CD14-positive monocyte (primary cell): ENCODE results near the gene ANKRD23. TPM values are rescaled to one million over a fixed set of nuclear protein-coding genes. Genes with fewer than 3 reads are reported as not detected.
A peak's percentile ranks its signal among the peaks of the same experiment; 100 is the strongest.

ENCODE experiments used
- DNase-seq, 3 donors: peaks; one replicate each; pipeline ENCODE4 v3.0.0-alpha.2; 2011 to 2022
- H2AFZ ChIP-seq: 2 replicates; pipeline ENCODE4 v1.6.0; 2012; ENCODE audit warnings: mild to moderate bottlenecking, low read depth, low read length, inconsistent platforms; ENCODE audit not compliant: insufficient read depth, poor library complexity, severe bottlenecking
- H3K27ac ChIP-seq, 2 donors: 1 replicate in 1 of 2; 2 replicates in 1 of 2; pipeline ENCODE4 v1.5.1; 2012 to 2013; ENCODE audit warnings: low read length in 2 of 2, control low read depth in 1 of 2, inconsistent platforms in 1 of 2, low read depth in 1 of 2, mild to moderate bottlenecking in 1 of 2
- H3K27me3 ChIP-seq, 2 donors: one replicate each; pipeline versions ENCODE4 v1.6.0 to v1.6.1; 2011 to 2013; ENCODE audit warnings: low read length in 2 of 2; ENCODE audit not compliant: control insufficient read depth in 2 of 2, insufficient read depth in 2 of 2
- H3K36me3 ChIP-seq, 2 donors: replicated peaks in 1 of 2; 1 replicate in 1 of 2; 2 replicates in 1 of 2; pipeline versions ENCODE4 v1.5.1 to v1.6.1; 2012 to 2013; ENCODE audit warnings: low read length in 2 of 2, control low read depth in 1 of 2, inconsistent platforms in 1 of 2, mild to moderate bottlenecking in 1 of 2; ENCODE audit not compliant: insufficient read depth in 2 of 2, control insufficient read depth in 1 of 2
- H3K4me1 ChIP-seq, 2 donors: 1 replicate in 1 of 2; 2 replicates in 1 of 2; pipeline versions ENCODE4 v1.5.1 to v1.6.1; 2012 to 2013; ENCODE audit warnings: low read length in 2 of 2, control low read depth in 1 of 2, inconsistent platforms in 1 of 2, mild to moderate bottlenecking in 1 of 2, moderate library complexity in 1 of 2; ENCODE audit not compliant: insufficient read depth in 2 of 2, control insufficient read depth in 1 of 2
- H3K4me2 ChIP-seq: replicated peaks from 2 replicates; pipeline ENCODE3; 2012; ENCODE audit warnings: low read length, moderate library complexity, mild to moderate bottlenecking; ENCODE audit not compliant: poor library complexity, severe bottlenecking; ENCODE audit errors: extremely low read depth
- H3K4me3 ChIP-seq, 3 experiments: fragments of 200-600 bp in 1 of 3; sonication (generic) in 1 of 3; replicated peaks in 1 of 3; 1 replicate in 2 of 3; 2 replicates in 1 of 3; pipeline ENCODE4 v1.5.1; 2011 to 2013; ENCODE audit warnings: low read length in 3 of 3, mild to moderate bottlenecking in 3 of 3, control low read depth in 2 of 3, low read depth in 2 of 3, inconsistent platforms in 1 of 3, moderate library complexity in 1 of 3
- H3K79me2 ChIP-seq: 2 replicates; pipeline ENCODE4 v1.6.0; 2012; ENCODE audit warnings: mild to moderate bottlenecking, control low read depth, inconsistent platforms, low read length, moderate library complexity; ENCODE audit not compliant: insufficient read depth
- H3K9ac ChIP-seq: 2 replicates; pipeline ENCODE4 v1.6.0; 2017; ENCODE audit warnings: low read length, mild to moderate bottlenecking; ENCODE audit not compliant: insufficient read depth, poor library complexity, severe bottlenecking
- H3K9me3 ChIP-seq, 2 donors: replicated peaks in 1 of 2; 1 replicate in 1 of 2; 2 replicates in 1 of 2; pipeline versions ENCODE4 v1.5.1 to v1.6.1; 2012 to 2013; ENCODE audit warnings: low read length in 2 of 2, control low read depth in 1 of 2; ENCODE audit not compliant: control insufficient read depth in 1 of 2, insufficient read depth in 1 of 2
- H4K20me1 ChIP-seq: 2 replicates; pipeline ENCODE4 v1.6.0; 2012; ENCODE audit warnings: mild to moderate bottlenecking, low read length, control low read depth, moderate library complexity; ENCODE audit not compliant: insufficient read depth
- H3K27ac Mint-ChIP-seq, 7 donors: one replicate each; pipeline ENCODE4 v1.8.0; 2020; ENCODE audit warnings: mild to moderate bottlenecking in 7 of 7, mixed read lengths in 7 of 7, moderate library complexity in 6 of 7, inconsistent platforms in 2 of 7
- H3K27me3 Mint-ChIP-seq, 3 donors: one replicate each; pipeline ENCODE4 v1.8.0; 2021 to 2022; ENCODE audit warnings: low read depth in 3 of 3, mild to moderate bottlenecking in 3 of 3, mixed read lengths in 3 of 3, moderate library complexity in 3 of 3, inconsistent platforms in 1 of 3
- H3K36me3 Mint-ChIP-seq, 2 donors: one replicate each; pipeline ENCODE4 v1.8.0; 2020; ENCODE audit warnings: mixed read lengths in 2 of 2, inconsistent platforms in 1 of 2, mild to moderate bottlenecking in 1 of 2
- H3K4me1 Mint-ChIP-seq: one replicate; pipeline ENCODE4 v1.8.0; 2020; ENCODE audit warnings: mild to moderate bottlenecking, mixed read lengths
- H3K4me3 Mint-ChIP-seq, 2 donors: one replicate each; pipeline ENCODE4 v1.8.0; 2020; ENCODE audit warnings: mild to moderate bottlenecking in 2 of 2, mixed read lengths in 2 of 2, moderate library complexity in 1 of 2
- H3K9me3 Mint-ChIP-seq, 7 donors: one replicate each; pipeline ENCODE4 v1.8.0; 2020 to 2022; ENCODE audit warnings: mixed read lengths in 7 of 7, mild to moderate bottlenecking in 6 of 7, moderate library complexity in 6 of 7, inconsistent platforms in 2 of 7
- CTCF ChIP-seq: fragments of 200-600 bp; IDR thresholded peaks from one replicate; pipeline ENCODE4 v1.8.0; 2022; ENCODE audit warnings: antibody characterized with exemption, mild to moderate bottlenecking
- WGBS: methylation state at CpG from one replicate; pipeline ENCODE4 v1.1.5; 2013; ENCODE audit warnings: missing lambda C conversion rate; ENCODE audit not compliant: insufficient coverage; 5-methylcytosine and 5-hydroxymethylcytosine counted together
- intact Hi-C, 2 donors: fragments of 100-400 bp; cut with micrococcal nuclease; formaldehyde crosslinking; loops; one replicate each; pipeline versions ENCODE4 v1.15.0 to v1.15.1; 2023
- polyA plus RNA-seq, 3 donors: library from polyadenylated mRNA; depleted of rRNA in 1 of 3; unstranded in 2 of 3; stranded (reverse) in 1 of 3; fragments of 300-500 nt in 2 of 3; fragments of >200 nt in 1 of 3; fragmentation: Illumina TruSeq in 2 of 3; gene quantifications; 1 replicate in 2 of 3; 2 replicates in 1 of 3; pipeline ENCODE4 v1.2.3, GENCODE V29; 2012 to 2021

Gene ANKRD23
- polyA plus RNA-seq, 3 donors: 1.4 TPM; not detected in 2

GRCh38 chr2:96813656-96814055 lies 30.2 kb downstream of the ANKRD23 start:
- Histone ChIP-seq H3K9me3 (no peaks in the 10 kb centered on the region), H3K9ac (no peak overlapping the region), H3K36me3 (peaks cover 10 to 19% of the 10 kb centered on the region in 2 donors), H3K27ac (no peak overlapping the region), H2AFZ (no peak overlapping the region), H3K27me3 (no peaks in the 10 kb centered on the region), H3K4me3 (no peak overlapping the region), H3K79me2 (peaks cover 15% of the 10 kb centered on the region), H4K20me1 (peaks cover 18% of the 10 kb centered on the region), H3K4me2 (no peak overlapping the region), H3K4me1 (peaks cover 21 to 27% of the 10 kb centered on the region in 2 donors)
- peaks cover 8 to 10% (median 10%) of the 10 kb centered on the region in 3 donors for H3K27me3 Mint-ChIP-seq
- H3K4me3 Mint-ChIP-seq: no peak overlapping the region
- 88% methylated on average over 3 of the region's 4 CpGs for WGBS
- no peak for TF ChIP-seq CTCF
- H3K9me3 Mint-ChIP-seq: no peaks in the 10 kb centered on the region
- H3K36me3 Mint-ChIP-seq: peaks cover 22 to 33% of the 10 kb centered on the region in 2 donors
- intact Hi-C loops: loop anchor here in 1 of 2 donors (10.0 kb wide), 1 partner anchor 49 kb away; the partner anchor contains the start of gene CNNM4
- DNase-seq: no peak
- peaks cover 28% of the 10 kb centered on the region for H3K4me1 Mint-ChIP-seq
- H3K27ac Mint-ChIP-seq: no peak overlapping the region

GRCh38 chr2:96811917-96812316 lies 31.9 kb downstream of the ANKRD23 start:
- peak overlapping the region in 1 of 7 donors; percentile 58 for H3K27ac Mint-ChIP-seq
- H2AFZ ChIP-seq: no peak overlapping the region
- peaks cover 1 to 3% (median 2%) of the 10 kb centered on the region in 3 donors for H3K27me3 Mint-ChIP-seq
- H3K4me3 ChIP-seq: no peak overlapping the region
- H3K27ac ChIP-seq: no peak overlapping the region
- no peaks in the 10 kb centered on the region for H3K9me3 Mint-ChIP-seq
- no peaks in the 10 kb centered on the region for H3K27me3 ChIP-seq
- intact Hi-C loops: loop anchor here in 1 of 2 donors (10.0 kb wide), 1 partner anchor 47 kb away; the partner anchor contains the start of gene CNNM4
- no peak overlapping the region for H3K4me3 Mint-ChIP-seq
- no peak overlapping the region for H3K4me2 ChIP-seq
- H4K20me1 ChIP-seq: peaks cover under 1% of the 10 kb centered on the region
- H3K36me3 Mint-ChIP-seq: peaks cover 25 to 31% of the 10 kb centered on the region in 2 donors
- peaks cover 12 to 22% of the 10 kb centered on the region in 2 donors for H3K36me3 ChIP-seq
- peaks cover 12% of the 10 kb centered on the region for H3K4me1 Mint-ChIP-seq
- no peak overlapping the region for H3K9ac ChIP-seq
- no peaks in the 10 kb centered on the region for H3K9me3 ChIP-seq
- peaks cover 5 to 10% of the 10 kb centered on the region in 2 donors for H3K4me1 ChIP-seq
- no peak for DNase-seq
- no peak for TF ChIP-seq CTCF
- WGBS: 0% methylated on average over 2 of the region's 3 CpGs
- no peaks in the 10 kb centered on the region for H3K79me2 ChIP-seq
